ENCODE measurements around the gene TLX2. TPM values are rescaled to one million over a fixed set of nuclear protein-coding genes. Genes with fewer than 3 reads are reported as not detected.

TLX2 gene
- total RNA-seq, 4 donors from 2014 or later = 0.56 TPM; not detected in 3

DNA sequence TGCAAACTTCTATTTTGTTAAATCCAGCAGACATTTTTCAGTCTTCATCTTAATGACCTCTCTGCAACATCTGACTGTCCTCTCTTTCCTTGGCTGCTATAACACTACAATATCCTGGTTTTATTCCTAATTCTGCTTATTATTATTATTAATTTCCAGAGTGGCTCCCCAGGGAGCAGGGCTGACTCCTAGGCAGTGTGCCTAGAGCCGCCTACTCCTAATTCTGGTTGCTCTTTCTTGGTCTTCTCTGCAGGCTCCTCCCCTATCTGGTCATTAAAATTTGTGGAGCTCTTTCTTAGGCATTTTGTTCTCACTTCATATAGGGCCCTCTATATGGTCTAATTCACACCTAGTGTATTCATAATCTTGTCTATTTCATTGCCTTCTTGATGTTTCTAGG is 28.7 kb downstream of the TLX2 start:
- Histone ChIP-seq H3K4me1 (peaks cover 2% of the 10 kb centered on the region), H3K27ac (no peak overlapping the region), H3K36me3 (no peaks in the 10 kb centered on the region), H3K27me3 (no peaks in the 10 kb centered on the region), H3K4me3 (no peak overlapping the region), H3K9me3 (no peaks in the 10 kb centered on the region)
- WGBS = 81% methylated on average over 1 of the region's 1 CpG
- no peak for DNase-seq (ENCODE audit: low spot score in 2 of 2)
- TF ChIP-seq EP300 (IDR thresholded peaks at IDR 0.05) (no peak), POLR2A (IDR thresholded peaks at IDR 0.05) (no peak), POLR2AphosphoS5 (IDR thresholded peaks at IDR 0.05) (no peak)
- TF ChIP-seq, protein P1, sequence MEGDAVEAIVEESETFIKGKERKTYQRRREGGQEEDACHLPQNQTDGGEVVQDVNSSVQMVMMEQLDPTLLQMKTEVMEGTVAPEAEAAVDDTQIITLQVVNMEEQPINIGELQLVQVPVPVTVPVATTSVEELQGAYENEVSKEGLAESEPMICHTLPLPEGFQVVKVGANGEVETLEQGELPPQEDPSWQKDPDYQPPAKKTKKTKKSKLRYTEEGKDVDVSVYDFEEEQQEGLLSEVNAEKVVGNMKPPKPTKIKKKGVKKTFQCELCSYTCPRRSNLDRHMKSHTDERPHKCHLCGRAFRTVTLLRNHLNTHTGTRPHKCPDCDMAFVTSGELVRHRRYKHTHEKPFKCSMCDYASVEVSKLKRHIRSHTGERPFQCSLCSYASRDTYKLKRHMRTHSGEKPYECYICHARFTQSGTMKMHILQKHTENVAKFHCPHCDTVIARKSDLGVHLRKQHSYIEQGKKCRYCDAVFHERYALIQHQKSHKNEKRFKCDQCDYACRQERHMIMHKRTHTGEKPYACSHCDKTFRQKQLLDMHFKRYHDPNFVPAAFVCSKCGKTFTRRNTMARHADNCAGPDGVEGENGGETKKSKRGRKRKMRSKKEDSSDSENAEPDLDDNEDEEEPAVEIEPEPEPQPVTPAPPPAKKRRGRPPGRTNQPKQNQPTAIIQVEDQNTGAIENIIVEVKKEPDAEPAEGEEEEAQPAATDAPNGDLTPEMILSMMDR (IDR thresholded peaks at IDR 0.05) = no peak

DNA sequence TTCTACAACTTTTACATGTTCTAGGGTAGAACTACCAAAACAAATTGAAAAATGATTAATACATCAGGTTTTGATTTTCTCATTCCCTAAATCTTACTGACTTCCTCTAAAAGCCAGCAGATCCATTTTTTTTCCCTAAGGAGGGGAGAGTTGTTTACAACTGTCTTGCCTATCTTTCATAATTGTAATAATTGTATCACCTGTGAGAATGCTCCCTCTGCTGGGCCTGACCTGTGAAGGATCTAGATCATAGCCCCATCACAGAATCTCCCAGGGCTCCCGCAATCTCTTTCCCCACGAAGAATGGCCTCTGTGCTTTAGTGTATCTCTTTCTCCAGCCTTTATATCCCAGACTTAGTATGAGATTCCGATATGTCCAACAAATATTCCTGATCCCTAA is 30.4 kb downstream of the TLX2 start:
- TF ChIP-seq POLR2AphosphoS5 (IDR thresholded peaks at IDR 0.05) = no peak
- TF ChIP-seq, protein P1 (IDR thresholded peaks at IDR 0.05) = no peak
- no peak for TF ChIP-seq EP300 (IDR thresholded peaks at IDR 0.05)
- TF ChIP-seq POLR2A (IDR thresholded peaks at IDR 0.05) = no peak
- 88% methylated on average over 3 of the region's 3 CpGs for WGBS
- H3K9me3 ChIP-seq = no peaks in the 10 kb centered on the region
- no peak overlapping the region for H3K27ac ChIP-seq
- H3K4me1 ChIP-seq = peaks cover 18% of the 10 kb centered on the region
- H3K36me3 ChIP-seq = no peaks in the 10 kb centered on the region
- H3K27me3 ChIP-seq = peaks cover 5% of the 10 kb centered on the region
- no peak for DNase-seq (ENCODE audit: low spot score in 2 of 2)
- H3K4me3 ChIP-seq = no peak overlapping the region

DNA sequence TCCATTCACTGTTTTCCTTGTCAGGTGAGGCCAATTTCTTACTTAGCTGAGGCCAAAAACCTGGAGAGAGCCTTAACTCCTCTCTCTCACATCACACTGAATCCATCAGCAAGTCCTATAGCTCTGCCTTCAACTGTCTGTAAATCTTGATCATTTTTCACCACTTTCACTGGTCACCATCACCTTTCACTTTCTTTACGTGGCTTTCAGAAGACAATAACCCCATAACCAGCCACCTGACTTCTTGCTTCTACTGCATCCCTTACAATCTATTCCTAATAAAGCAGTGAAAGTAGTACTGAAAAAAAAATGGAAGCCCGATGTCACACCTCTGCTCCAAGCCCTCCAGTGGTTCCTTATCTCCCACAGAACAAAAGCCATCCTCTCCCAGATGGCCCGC is 31.8 kb downstream of the TLX2 start:
- H3K27ac ChIP-seq = no peak overlapping the region
- H3K4me3 ChIP-seq = no peak overlapping the region
- H3K27me3 ChIP-seq = peaks cover 5% of the 10 kb centered on the region
- DNase-seq (ENCODE audit: low spot score in 2 of 2) = no peak
- TF ChIP-seq, protein P1 (IDR thresholded peaks at IDR 0.05) = no peak
- TF ChIP-seq POLR2A (IDR thresholded peaks at IDR 0.05) (no peak), POLR2AphosphoS5 (IDR thresholded peaks at IDR 0.05) (no peak), EP300 (IDR thresholded peaks at IDR 0.05) (no peak)
- no peaks in the 10 kb centered on the region for H3K9me3 ChIP-seq
- no peaks in the 10 kb centered on the region for H3K36me3 ChIP-seq
- WGBS = 93% methylated on average over 3 of the region's 3 CpGs
- peaks cover 16% of the 10 kb centered on the region for H3K4me1 ChIP-seq

DNA sequence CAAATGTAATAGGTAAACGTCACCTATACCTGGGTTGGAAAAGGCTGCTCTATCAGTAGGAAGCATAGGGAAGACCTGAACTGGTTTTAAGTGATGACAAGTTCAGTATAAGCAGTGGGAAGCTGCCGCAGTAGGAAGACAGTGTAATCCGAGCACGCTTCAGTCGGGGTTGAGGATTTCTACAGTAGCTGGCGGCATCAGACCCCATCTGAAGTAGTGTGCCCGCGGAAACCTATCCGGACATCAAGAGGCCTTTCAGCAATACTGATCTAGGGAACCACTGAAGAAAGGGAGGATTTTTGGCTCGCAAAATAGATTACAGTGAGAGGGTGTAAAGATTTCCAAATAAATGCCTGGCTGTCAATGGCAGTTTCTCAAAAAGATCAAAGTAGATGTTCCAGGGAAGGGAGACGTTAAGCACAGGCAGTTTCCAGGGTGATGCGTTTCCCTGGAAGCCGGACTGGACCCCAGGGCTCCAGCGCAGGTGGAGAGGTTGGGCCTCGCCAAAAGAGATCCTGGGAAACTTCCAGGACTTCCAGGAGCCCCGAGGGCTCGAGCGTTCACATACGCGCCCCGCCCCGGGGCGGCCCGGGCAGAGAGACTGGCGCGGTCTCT is 34.1 kb downstream of the TLX2 start:
- 15% methylated on average over 19 of the region's 26 CpGs for WGBS
- Histone ChIP-seq H3K4me1 (peaks cover 18% of the 10 kb centered on the region), H3K9me3 (no peaks in the 10 kb centered on the region), H3K4me3 (peak overlapping the region; percentile 67), H3K27me3 (peaks cover 5% of the 10 kb centered on the region), H3K27ac (peak overlapping the region; percentile 69), H3K36me3 (no peaks in the 10 kb centered on the region)
- DNase-seq (ENCODE audit: low spot score in 2 of 2) = no peak
- TF ChIP-seq EP300 (IDR thresholded peaks at IDR 0.05) (no peak), POLR2A (IDR thresholded peaks at IDR 0.05) (no peak), POLR2AphosphoS5 (IDR thresholded peaks at IDR 0.05) (no peak)
- TF ChIP-seq, protein P1 (IDR thresholded peaks at IDR 0.05) = no peak

DNA sequence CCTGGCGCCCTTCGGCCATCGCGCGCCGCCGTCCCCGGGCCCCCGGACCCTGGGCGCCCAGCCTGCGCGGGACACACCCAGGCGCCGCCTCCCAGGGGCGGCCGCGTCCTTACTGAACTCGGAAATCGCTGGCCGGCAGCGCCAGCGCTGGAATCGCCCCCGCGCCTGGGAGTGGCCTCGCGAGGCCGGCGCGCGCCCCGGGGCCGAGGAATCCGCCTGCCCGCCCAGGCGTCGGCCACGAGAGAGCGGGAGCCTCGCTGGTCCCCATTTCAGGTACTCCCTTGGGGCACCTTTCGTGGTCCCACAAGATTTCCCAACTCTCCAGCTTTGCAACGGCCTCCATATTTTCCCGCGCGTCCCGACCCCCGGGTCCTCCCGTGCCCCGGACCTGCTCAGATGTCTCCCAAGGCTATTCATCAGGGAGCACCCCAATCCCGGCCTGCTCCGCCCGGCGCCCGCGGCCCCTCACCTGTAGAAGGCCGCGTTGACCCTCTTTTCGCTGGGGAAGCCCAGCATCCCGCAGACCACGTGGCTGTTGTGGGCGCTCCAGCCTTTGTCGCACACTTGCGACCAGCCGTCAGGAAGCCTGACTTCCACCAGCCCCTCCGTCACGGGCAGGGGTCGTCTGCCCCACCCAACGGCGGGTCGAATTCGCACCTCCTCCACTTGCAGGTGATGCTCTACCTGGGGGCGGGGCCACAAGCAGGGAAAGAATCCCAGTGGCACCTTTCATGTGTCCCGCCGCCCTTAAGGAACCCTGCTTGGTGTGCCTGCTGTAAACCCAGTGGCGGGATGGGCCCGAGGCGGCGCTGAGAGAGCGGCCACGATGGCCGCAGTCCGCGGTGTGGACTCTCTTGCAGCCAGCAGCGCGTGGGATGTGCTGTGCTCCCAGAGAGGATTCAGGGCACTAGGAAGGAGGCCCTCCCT is 34.9 kb downstream of the TLX2 start:
- Histone ChIP-seq H3K4me3 (peak overlapping the region; percentile 67), H3K4me1 (peaks cover 25% of the 10 kb centered on the region), H3K9me3 (no peaks in the 10 kb centered on the region), H3K36me3 (no peaks in the 10 kb centered on the region), H3K27ac (peak overlapping the region; percentile 69), H3K27me3 (peaks cover 6% of the 10 kb centered on the region)
- no peak for DNase-seq (ENCODE audit: low spot score in 2 of 2)
- WGBS = 10% methylated on average over 31 of the region's 85 CpGs
- TF ChIP-seq POLR2A (IDR thresholded peaks at IDR 0.05) (peak in 1 of 2 donors; percentile 14), EP300 (IDR thresholded peaks at IDR 0.05) (no peak)
